GM08714 (cell line): ENCODE data around the gene PTGIR.

Experiments used
- H3K4me3 ChIP-seq: fragments of 200-500 bp; sonication (Bioruptor generic); 2 replicates; pipeline ENCODE4 v1.5.1; 2014; ENCODE audit warnings: mild to moderate bottlenecking, low read length, inconsistent platforms
- ZNF274 ChIP-seq: IDR thresholded peaks from 2 replicates; pipeline ENCODE4 v1.6.1; 2012; ENCODE audit warnings: mild to moderate bottlenecking, low read depth, low read length

Gene PTGIR

DNA sequence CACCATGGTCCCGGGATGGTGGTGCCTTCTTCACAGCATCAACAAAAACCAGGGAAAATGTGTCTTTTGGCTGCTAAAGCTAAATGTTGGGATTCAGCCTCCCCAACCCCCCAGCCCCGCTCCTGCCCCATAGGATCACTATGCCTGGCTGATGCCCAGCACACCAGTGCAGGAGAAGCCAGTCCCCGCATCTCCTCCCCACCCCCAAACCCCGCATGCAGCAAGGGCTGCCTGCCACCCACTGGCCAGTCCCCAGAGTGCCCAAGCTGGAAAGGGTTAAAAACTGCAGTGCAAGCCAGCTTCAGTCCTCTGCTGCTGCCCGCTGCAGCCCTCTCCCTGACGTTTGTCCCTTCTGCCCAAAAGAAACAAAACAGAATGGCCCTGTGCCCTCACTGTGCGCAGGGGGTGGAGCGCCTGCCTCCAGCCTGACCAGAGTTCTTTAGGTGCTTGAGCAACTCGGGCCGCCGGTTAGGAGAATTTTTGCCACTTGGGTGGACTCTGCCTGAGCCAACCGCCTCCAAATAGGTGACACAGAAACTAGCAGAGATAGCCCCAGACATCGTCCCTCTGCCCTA is 20.0 kb downstream of the PTGIR start:
- H3K4me3 ChIP-seq, result no peak overlapping the region
- TF ChIP-seq ZNF274, result no peak

- no peak for TF ChIP-seq ZNF274
- peak overlapping the region; percentile 97; the same call in 1 of the 2 replicates for H3K4me3 ChIP-seq
Observed at GRCh38 chr19:46603752-46604231, 21.1 kb downstream of the PTGIR start.

DNA sequence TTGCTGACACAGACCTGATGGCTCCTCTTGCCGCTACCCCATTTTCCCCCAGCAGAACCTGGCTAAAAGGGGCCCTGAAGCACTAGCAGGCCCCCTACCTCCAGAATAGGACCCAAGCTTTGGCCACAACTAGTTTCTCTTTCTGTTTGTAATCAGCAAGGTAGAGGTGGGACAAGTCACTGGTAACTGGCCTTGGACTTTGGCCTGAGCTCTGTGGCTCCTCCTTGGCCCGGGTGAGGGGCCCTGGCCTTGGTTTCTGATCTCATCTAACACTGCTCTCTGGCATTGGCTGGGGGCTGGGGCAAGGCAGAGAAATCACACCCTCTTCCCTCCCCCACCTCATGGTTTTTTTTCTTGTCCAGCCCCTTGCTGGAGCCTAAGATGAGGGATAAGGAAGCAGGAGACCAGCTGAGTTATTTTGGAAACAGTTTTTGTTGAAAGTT is 21.7 kb downstream of the PTGIR start:
- TF ChIP-seq ZNF274, result no peak
- H3K4me3 ChIP-seq, result peak overlapping the region; percentile 97; the same call in 1 of the 2 replicates

DNA sequence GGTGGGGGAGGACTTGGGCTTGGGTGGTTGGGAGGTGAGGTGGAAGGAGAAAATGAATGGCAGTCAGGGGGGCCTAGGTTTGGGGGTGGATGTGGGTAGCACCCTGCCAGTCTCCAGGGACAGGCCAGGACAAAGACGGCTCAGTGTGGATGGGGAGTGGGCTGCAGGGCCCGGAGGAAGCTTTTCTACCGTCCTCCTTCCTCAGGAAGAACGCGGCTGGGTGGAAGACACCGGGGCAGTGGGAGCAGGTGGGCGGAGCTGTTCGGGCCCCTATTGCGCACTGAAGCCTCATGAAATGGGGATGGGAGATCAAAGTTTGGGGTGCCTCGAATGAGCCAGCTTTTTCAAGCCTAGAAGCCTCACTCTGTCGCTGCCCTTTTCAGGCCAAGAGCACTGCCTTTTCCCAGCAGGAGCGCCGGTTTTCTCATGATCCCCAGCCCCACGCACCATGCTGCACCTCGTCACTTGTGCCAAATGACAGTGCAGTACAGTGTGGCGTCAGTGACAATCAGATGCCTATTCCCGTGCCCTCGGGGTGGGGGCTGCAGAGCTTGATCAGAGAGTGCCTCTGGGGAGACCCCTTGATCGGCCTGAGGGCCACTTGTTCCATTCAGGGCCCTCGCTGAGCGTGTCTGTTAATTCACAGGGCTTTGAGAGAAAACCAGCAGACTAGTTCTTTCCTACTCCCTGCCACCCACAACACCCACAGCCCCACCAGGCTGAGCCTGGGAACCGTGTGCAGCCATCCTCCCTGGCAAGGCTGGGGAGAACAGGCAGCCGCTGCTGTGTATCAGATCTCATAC is 22.3 kb downstream of the PTGIR start:
- no peak for TF ChIP-seq ZNF274
- peak overlapping the region; percentile 97 for H3K4me3 ChIP-seq

GRCh38 chr19:46601318-46602224 is 23.3 kb downstream of the PTGIR start, which contains the start of gene CALM3:
TSS of gene CALM3 (plus strand) at chr19:46601330. CDS start at chr19:46601435, 105 bp downstream.
- TF ChIP-seq ZNF274, result no peak

GRCh38 chr19:46600384-46601317 is 24.2 kb downstream of the PTGIR start:
- no peak for TF ChIP-seq ZNF274
- H3K4me3 ChIP-seq, result peak overlapping the region; percentile 97; the same call in 1 of the 2 replicates

More at GRCh38 chr19:46601318-46602224, 23.3 kb downstream of the PTGIR start, which contains the start of gene CALM3:
- peak within 1 kb of the TSS; percentile 97 for H3K4me3 ChIP-seq

- TF ChIP-seq ZNF274, result no peak
- peak overlapping the region; percentile 65; the same call in 1 of the 2 replicates for H3K4me3 ChIP-seq
Observed at GRCh38 chr19:46599716-46600373, 25.0 kb downstream of the PTGIR start.

- no peak overlapping the region for H3K4me3 ChIP-seq
- no peak for TF ChIP-seq ZNF274
Observed at GRCh38 chr19:46598372-46598917, 26.4 kb downstream of the PTGIR start.

- TF ChIP-seq ZNF274, result no peak
- H3K4me3 ChIP-seq, result no peak overlapping the region
Observed at GRCh38 chr19:46596008-46596407, 28.9 kb downstream of the PTGIR start.

DNA sequence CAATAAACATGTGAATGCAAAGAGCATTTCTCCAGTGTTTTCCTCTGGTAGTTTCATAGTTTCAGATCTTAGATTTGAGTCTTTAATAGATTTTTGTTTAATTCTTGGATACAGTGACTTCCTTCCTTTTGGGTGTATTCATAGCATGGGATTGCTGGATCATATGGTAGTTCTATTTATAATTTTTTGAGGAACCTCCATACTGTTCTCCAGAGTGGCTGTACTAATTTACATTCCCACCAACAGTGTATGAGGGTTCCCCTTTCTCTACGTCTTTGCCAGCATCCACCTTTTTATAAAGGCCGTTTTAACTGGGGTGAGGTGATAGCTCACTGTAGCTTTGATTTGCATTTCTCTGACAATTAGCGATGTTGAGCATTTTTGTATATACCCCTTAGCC is 33.0 kb downstream of the PTGIR start:
- TF ChIP-seq ZNF274, result no peak
- no peak overlapping the region for H3K4me3 ChIP-seq

DNA sequence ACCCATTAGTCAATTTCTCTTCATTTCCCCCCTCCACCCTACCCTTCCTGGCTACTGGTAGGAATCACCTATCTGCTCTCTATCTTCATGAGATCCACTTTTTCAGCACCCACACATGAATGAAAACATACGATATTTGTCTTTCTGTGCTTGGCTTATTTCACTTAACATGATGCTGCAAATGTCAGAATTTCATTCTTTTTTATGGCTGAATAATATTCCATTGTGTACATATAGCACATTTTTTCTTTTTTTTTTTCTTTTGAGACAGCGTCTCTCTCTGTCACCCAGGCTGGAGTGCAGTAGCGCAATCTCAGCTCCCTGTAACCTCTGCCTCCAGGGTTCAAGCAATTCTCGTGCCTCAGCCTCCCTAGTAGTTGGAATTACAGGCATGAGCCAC is 33.6 kb downstream of the PTGIR start:
- TF ChIP-seq ZNF274, result no peak
- no peak overlapping the region for H3K4me3 ChIP-seq

DNA sequence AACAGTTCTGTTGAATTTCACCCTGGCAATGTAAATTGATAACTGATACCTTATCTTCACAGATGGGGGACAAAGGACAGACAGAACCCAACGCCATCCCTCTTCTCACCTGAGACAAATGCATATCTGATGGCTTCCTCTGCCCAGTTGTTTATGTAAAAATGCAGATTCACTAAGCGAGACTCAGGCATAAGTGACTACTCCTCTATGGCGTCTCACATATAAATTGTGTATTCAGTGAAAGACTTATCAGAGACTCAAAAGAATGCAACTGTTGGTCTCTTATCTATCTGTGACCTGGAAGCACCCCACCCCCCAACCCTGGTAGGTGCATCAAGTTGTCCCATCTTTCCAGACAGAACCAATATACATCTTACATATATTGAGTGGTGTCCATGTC is 37.0 kb downstream of the PTGIR start:
- TF ChIP-seq ZNF274, result no peak
- no peak overlapping the region for H3K4me3 ChIP-seq
